KMS-11 (cell line): ENCODE data around the gene LRCH4.
A peak's percentile ranks its signal among the peaks of the same experiment; 100 is the strongest.

Source experiments
- H2AFZ ChIP-seq: fragments of 200-600 bp; sonication (generic); 2 replicates; pipeline ENCODE4 v1.6.1; 2016; ENCODE audit warnings: antibody characterized with exemption, mixed run types, low read depth
- H3K27ac ChIP-seq: fragments of 200-600 bp; sonication (generic); 2 replicates; pipeline ENCODE4 v1.6.1; 2016; ENCODE audit warnings: mild to moderate bottlenecking, mixed run types
- H3K27me3 ChIP-seq: fragments of 200-600 bp; sonication (generic); 2 replicates; pipeline ENCODE4 v1.6.1; 2017; ENCODE audit warnings: mild to moderate bottlenecking, low read depth, mixed run types, moderate library complexity; ENCODE audit not compliant: insufficient read depth
- H3K36me3 ChIP-seq: fragments of 200-600 bp; sonication (generic); 2 replicates; pipeline ENCODE4 v1.6.1; 2017; ENCODE audit warnings: mild to moderate bottlenecking, mixed run types; ENCODE audit not compliant: insufficient read depth
- H3K4me1 ChIP-seq: fragments of 200-600 bp; sonication (generic); 2 replicates; pipeline ENCODE4 v1.6.1; 2016; ENCODE audit warnings: mild to moderate bottlenecking, low read depth, mixed run types; ENCODE audit not compliant: poor library complexity, severe bottlenecking
- H3K4me2 ChIP-seq: fragments of 200-600 bp; sonication (generic); 2 replicates; pipeline ENCODE4 v1.7.0; 2016; ENCODE audit warnings: mild to moderate bottlenecking, mixed run types
- H3K4me3 ChIP-seq: fragments of 200-600 bp; sonication (generic); IDR thresholded peaks from 2 replicates; pipeline ENCODE4 v1.6.1; 2017; ENCODE audit warnings: low read depth, low read length, mixed read lengths; ENCODE audit not compliant: insufficient read depth
- H3K79me2 ChIP-seq: fragments of 200-600 bp; sonication (generic); 2 replicates; pipeline ENCODE4 v1.6.1; 2016; ENCODE audit warnings: low read depth, mixed run types; ENCODE audit not compliant: insufficient read depth
- H3K9ac ChIP-seq: fragments of 200-600 bp; sonication (generic); 2 replicates; pipeline ENCODE4 v1.6.1; 2016; ENCODE audit warnings: mild to moderate bottlenecking, mixed run types
- H4K20me1 ChIP-seq: fragments of 200-600 bp; sonication (generic); 2 replicates; pipeline ENCODE4 v1.6.1; 2016; ENCODE audit warnings: mild to moderate bottlenecking, mixed run types; ENCODE audit not compliant: insufficient read depth
- CTCF ChIP-seq: fragments of 200-600 bp; sonication (generic); conservative IDR thresholded peaks from 2 replicates; pipeline ENCODE4 v1.6.1; 2017; ENCODE audit warnings: low read depth, mild to moderate bottlenecking, antibody characterized with exemption, low read length, moderate library complexity, mixed read lengths

Gene LRCH4

GRCh38 chr7:100582041-100582579, 3.8 kb downstream of the LRCH4 start:
- peaks cover 4% of the 10 kb centered on the region; the same call in 1 of the 2 replicates for H3K79me2 ChIP-seq
- no peak overlapping the region for H3K27ac ChIP-seq
- no peak overlapping the region for H2AFZ ChIP-seq
- TF ChIP-seq CTCF: no peak
- H3K4me3 ChIP-seq: no peak overlapping the region
- no peaks in the 10 kb centered on the region for H4K20me1 ChIP-seq
- H3K9ac ChIP-seq: no peak overlapping the region
- H3K4me1 ChIP-seq: peaks cover 12% of the 10 kb centered on the region
- no peaks in the 10 kb centered on the region for H3K36me3 ChIP-seq
- no peak overlapping the region for H3K4me2 ChIP-seq
- no peaks in the 10 kb centered on the region for H3K27me3 ChIP-seq

GRCh38 chr7:100580466-100581283, 5.3 kb downstream of the LRCH4 start:
- TF ChIP-seq CTCF: no peak
- Histone ChIP-seq H3K4me2 (no peak overlapping the region), H4K20me1 (no peaks in the 10 kb centered on the region), H3K36me3 (no peaks in the 10 kb centered on the region), H3K27me3 (no peaks in the 10 kb centered on the region), H2AFZ (no peak overlapping the region), H3K4me1 (peaks cover 12% of the 10 kb centered on the region), H3K27ac (peak overlapping the region; percentile 7; the same call in 1 of the 2 replicates), H3K9ac (no peak overlapping the region), H3K79me2 (peaks cover 4% of the 10 kb centered on the region; the same call in 1 of the 2 replicates), H3K4me3 (no peak overlapping the region)

GRCh38 chr7:100578246-100579183, 7.4 kb downstream of the LRCH4 start:
- no peaks in the 10 kb centered on the region for H3K27me3 ChIP-seq
- no peak overlapping the region for H2AFZ ChIP-seq
- no peak overlapping the region for H3K27ac ChIP-seq
- no peak for TF ChIP-seq CTCF
- no peak overlapping the region for H3K4me3 ChIP-seq
- no peak overlapping the region for H3K9ac ChIP-seq
- no peak overlapping the region for H3K4me2 ChIP-seq
- no peaks in the 10 kb centered on the region for H4K20me1 ChIP-seq
- H3K4me1 ChIP-seq: no peaks in the 10 kb centered on the region
- H3K79me2 ChIP-seq: no peaks in the 10 kb centered on the region
- no peaks in the 10 kb centered on the region for H3K36me3 ChIP-seq

GRCh38 chr7:100577507-100577906, 8.4 kb downstream of the LRCH4 start:
- Histone ChIP-seq H2AFZ (no peak overlapping the region), H3K4me3 (no peak overlapping the region), H3K27me3 (no peaks in the 10 kb centered on the region), H3K9ac (no peak overlapping the region), H3K27ac (no peak overlapping the region), H3K36me3 (no peaks in the 10 kb centered on the region), H3K4me1 (no peaks in the 10 kb centered on the region), H3K79me2 (no peaks in the 10 kb centered on the region), H3K4me2 (no peak overlapping the region), H4K20me1 (no peaks in the 10 kb centered on the region)
- TF ChIP-seq CTCF: no peak
